ENCODE data around the gene SLC10A7. TPM values are rescaled to one million over a fixed set of nuclear protein-coding genes. Genes with fewer than 3 reads are reported as not detected.

The SLC10A7 gene
- total RNA-seq, 1 donor, result 18.2 TPM

- TF ChIP-seq CTCF (IDR thresholded peaks at IDR 0.05; ENCODE audit: insufficient read depth, low read length), result no peak
- no peak for DNase-seq (ENCODE audit: low read depth)
- H3K4me3 ChIP-seq (ENCODE audit: low read depth, low read length), result no peak overlapping the region
Observed at GRCh38 chr4:146299607-146300006, 222.1 kb downstream of the SLC10A7 start.

GRCh38 chr4:146294776-146295175 is 227.0 kb downstream of the SLC10A7 start:
- TF ChIP-seq CTCF (IDR thresholded peaks at IDR 0.05; ENCODE audit: insufficient read depth, low read length), result no peak

GRCh38 chr4:146292508-146292907 is 229.2 kb downstream of the SLC10A7 start:
- no peak for TF ChIP-seq CTCF (IDR thresholded peaks at IDR 0.05; ENCODE audit: insufficient read depth, low read length)
- no peak overlapping the region for H3K4me3 ChIP-seq (ENCODE audit: low read depth, low read length)
- DNase-seq (ENCODE audit: low read depth), result no peak

More at GRCh38 chr4:146294776-146295175, 227.0 kb downstream of the SLC10A7 start:
- H3K4me3 ChIP-seq (ENCODE audit: low read depth, low read length), result no peak overlapping the region
- no peak for DNase-seq (ENCODE audit: low read depth)

GRCh38 chr4:146291313-146291712 is 230.4 kb downstream of the SLC10A7 start:
- no peak for DNase-seq (ENCODE audit: low read depth)
- H3K4me3 ChIP-seq (ENCODE audit: low read depth, low read length), result no peak overlapping the region
- TF ChIP-seq CTCF (IDR thresholded peaks at IDR 0.05; ENCODE audit: insufficient read depth, low read length), result no peak

GRCh38 chr4:146288193-146288592 is 233.5 kb downstream of the SLC10A7 start:
- H3K4me3 ChIP-seq (ENCODE audit: low read depth, low read length), result no peak overlapping the region
- DNase-seq (ENCODE audit: low read depth), result no peak
- no peak for TF ChIP-seq CTCF (IDR thresholded peaks at IDR 0.05; ENCODE audit: insufficient read depth, low read length)

- H3K4me3 ChIP-seq (ENCODE audit: low read depth, low read length), result no peak overlapping the region
- TF ChIP-seq CTCF (IDR thresholded peaks at IDR 0.05; ENCODE audit: insufficient read depth, low read length), result no peak
- DNase-seq (ENCODE audit: low read depth), result no peak
Observed at GRCh38 chr4:146285037-146285436, 236.7 kb downstream of the SLC10A7 start.
